Right lobe of liver (tissue), 6 donors: ENCODE results near the gene ATP13A2. TPM values are rescaled to one million over a fixed set of nuclear protein-coding genes. Genes with fewer than 3 reads are reported as not detected.

ENCODE experiments used
- ATAC-seq, 4 donors: fragments of 200-7000 bp; cut with Tn5 transposase; one replicate each; pipeline ENCODE4 v1.9.1; 2020; ENCODE audit warnings: mild to moderate bottlenecking in 4 of 4, moderate library complexity in 4 of 4
- DNase-seq, 3 donors: peaks; one replicate each; pipeline ENCODE4 v3.0.0-alpha.2; 2020
- H3K27ac ChIP-seq, 3 donors: fragments of 200-600 bp; one replicate each; pipeline ENCODE4 v1.8.0; 2022
- H3K27me3 ChIP-seq, 2 donors: fragments of 200-600 bp; one replicate each; pipeline ENCODE4 v1.8.0; 2022
- H3K36me3 ChIP-seq, 4 donors: fragments of 200-600 bp; sonication (generic) in 1 of 4; one replicate each; pipeline versions ENCODE4 v1.5.1 to v1.8.0; 2017 to 2022; ENCODE audit warnings: control low read depth in 1 of 4
- H3K4me1 ChIP-seq, 4 donors: fragments of 200-600 bp; sonication (generic) in 1 of 4; one replicate each; pipeline versions ENCODE4 v1.5.1 to v1.8.0; 2017 to 2022; ENCODE audit warnings: control low read depth in 1 of 4
- H3K4me3 ChIP-seq, 3 donors: fragments of 200-600 bp; one replicate each; pipeline ENCODE4 v1.8.0; 2022
- H3K9me3 ChIP-seq, 4 donors: fragments of 200-600 bp; sonication (generic) in 1 of 4; one replicate each; pipeline versions ENCODE4 v1.5.1 to v1.8.0; 2017 to 2022; ENCODE audit warnings: control low read depth in 1 of 4
- CTCF ChIP-seq, 4 donors: fragments of 200-600 bp in 3 of 4; fragments of 450-650 bp in 1 of 4; IDR thresholded peaks; one replicate each; pipeline versions ENCODE4 v1.5.1 to v1.8.0; 2016 to 2022; ENCODE audit warnings: antibody characterized with exemption in 4 of 4, mild to moderate bottlenecking in 2 of 4
- POLR2A ChIP-seq: fragments of 450-650 bp; IDR thresholded peaks from one replicate; pipeline ENCODE4 v1.6.1; 2017; ENCODE audit warnings: antibody characterized with exemption, mild to moderate bottlenecking
- WGBS: methylation state at CpG from one replicate; pipeline ENCODE4 v1.1.6; 2018; ENCODE audit warnings: low coverage, low lambda C conversion rate; ENCODE audit not compliant: insufficient coverage; ENCODE audit errors: missing lambda C conversion rate; 5-methylcytosine and 5-hydroxymethylcytosine counted together
- intact Hi-C, 2 donors: fragments of 100-400 bp; cut with DNase I; formaldehyde crosslinking; loops; one replicate each; pipeline versions ENCODE4 v1.11.2 to v1.14.1; 2022
- total RNA-seq, 6 experiments: library from RNA; depleted of rRNA in 2 of 6; stranded (reverse); fragments of >200 nt in 2 of 6; fragmentation: NEBNext Ultra II Directional in 3 of 6; extraction: Animal tissue kit (Norgen Biotek cat#: 25700) in 3 of 6; gene quantifications; one replicate each; pipeline versions ENCODE4 v1.1.0 to v1.2.4, GENCODE V29; 2016 to 2023
- donor health status: DM: no; HTN: yes; CAD: no.
- donor health status: DM: no; HTN: no; CAD: no.
- donor health status: DM: no; HTN: no; CAD: no.
- donor health status: DM: no; HTN: yes; CAD: no.
- donor health status: DM: no; HTN: yes; CAD: no.

Gene ATP13A2
- total RNA-seq, 6 experiments from 2014 or later, result 5.0 to 12.5 (median 9.2) TPM

GRCh38 chr1:17046334-17046657 is 34.6 kb upstream of the ATP13A2 start:
- WGBS, result 33% methylated on average over 3 of the region's 3 CpGs

GRCh38 chr1:17045634-17046333 is 34.1 kb upstream of the ATP13A2 start:
- TF ChIP-seq POLR2A (no peak), CTCF (IDR thresholded peaks at IDR 0.05) (peak; percentile 71 to 79 (median 72))
- H3K4me3 ChIP-seq, result no peak overlapping the region

More at GRCh38 chr1:17046334-17046657, 34.6 kb upstream of the ATP13A2 start:
- intact Hi-C loops, result no loop called here
- ATAC-seq, result peak in 1 of 4 donors; percentile 10
- peaks cover 0 to 46% (median 25%) of the 10 kb centered on the region in 4 donors for H3K36me3 ChIP-seq
- peaks cover 0 to 2% (median 0%) of the 10 kb centered on the region in 4 donors for H3K9me3 ChIP-seq
- H3K27me3 ChIP-seq, result no peaks in the 10 kb centered on the region
- peaks cover 0 to 39% (median 8%) of the 10 kb centered on the region in 4 donors for H3K4me1 ChIP-seq
- no peak overlapping the region for H3K27ac ChIP-seq
- H3K4me3 ChIP-seq, result no peak overlapping the region
- no peak for DNase-seq
- TF ChIP-seq CTCF (IDR thresholded peaks at IDR 0.05), result no peak

GRCh38 chr1:17045150-17045549 is 33.4 kb upstream of the ATP13A2 start:
- Histone ChIP-seq H3K9me3 (peaks cover 0 to 2% (median 0%) of the 10 kb centered on the region in 4 donors), H3K27ac (no peak overlapping the region), H3K27me3 (no peaks in the 10 kb centered on the region), H3K4me1 (peaks cover 0 to 36% (median 6%) of the 10 kb centered on the region in 4 donors), H3K36me3 (peaks cover 0 to 49% (median 26%) of the 10 kb centered on the region in 4 donors), H3K4me3 (no peak overlapping the region)
- 58% methylated on average over 5 of the region's 5 CpGs for WGBS
- intact Hi-C loops, result no loop called here
- TF ChIP-seq POLR2A, result no peak
- no peak for TF ChIP-seq CTCF (IDR thresholded peaks at IDR 0.05)
- DNase-seq (no peak), ATAC-seq (peak; percentile 48 to 76 (median 60))

More at GRCh38 chr1:17045634-17046333, 34.1 kb upstream of the ATP13A2 start:
- Histone ChIP-seq H3K9me3 (peaks cover 0 to 2% (median 0%) of the 10 kb centered on the region in 4 donors), H3K4me1 (peaks cover 0 to 36% (median 6%) of the 10 kb centered on the region in 4 donors), H3K27me3 (no peaks in the 10 kb centered on the region), H3K27ac (no peak overlapping the region), H3K36me3 (peaks cover 0 to 46% (median 27%) of the 10 kb centered on the region in 4 donors)
- intact Hi-C loops, result no loop called here
- no peak for DNase-seq
- peak; percentile 57 to 71 (median 68) for ATAC-seq
- 21% methylated on average over 9 of the region's 9 CpGs for WGBS

GRCh38 chr1:17043676-17044075 is 31.9 kb upstream of the ATP13A2 start:
- ATAC-seq, result no peak
- WGBS, result 64% methylated on average over 4 of the region's 5 CpGs
- Histone ChIP-seq H3K27ac (no peak overlapping the region), H3K4me1 (peaks cover 0 to 31% (median 6%) of the 10 kb centered on the region in 4 donors), H3K9me3 (peaks cover 0 to 2% (median 0%) of the 10 kb centered on the region in 4 donors), H3K36me3 (peaks cover 0 to 56% (median 31%) of the 10 kb centered on the region in 4 donors), H3K4me3 (no peak overlapping the region), H3K27me3 (no peaks in the 10 kb centered on the region)
- no peak for DNase-seq
- intact Hi-C loops, result no loop called here
- TF ChIP-seq CTCF (IDR thresholded peaks at IDR 0.05), result no peak
- no peak for TF ChIP-seq POLR2A
